OCI-LY3 (cell line): ENCODE results near the gene IPO4.

Source experiments
- H2AFZ ChIP-seq: fragments of 200-600, 300-600 bp; shearing (Covaris generic); 2 replicates; pipeline ENCODE4 v1.6.0; 2014; ENCODE audit warnings: antibody characterized with exemption, low read depth, low read length
- H3K27ac ChIP-seq: fragments of 200-600, 300-600 bp; sonication (generic); 2 replicates; pipeline ENCODE4 v1.5.1; 2014; ENCODE audit warnings: mild to moderate bottlenecking, low read length, moderate library complexity, mixed read lengths
- H3K27me3 ChIP-seq: fragments of 200-600, 300-600 bp; sonication (generic); 2 replicates; pipeline ENCODE4 v1.6.1; 2014; ENCODE audit warnings: low read depth, low read length, mixed read lengths
- H3K36me3 ChIP-seq: fragments of 200-600, 300-600 bp; sonication (generic); replicated peaks from 2 replicates; pipeline ENCODE3; 2014; ENCODE audit warnings: low read depth, low read length, mixed read lengths
- H3K4me1 ChIP-seq: fragments of 300-600, 200-600 bp; sonication (generic); 2 replicates; pipeline ENCODE4 v1.6.1; 2014; ENCODE audit warnings: low read length, mixed read lengths
- H3K4me2 ChIP-seq: fragments of 200-600, 300-600 bp; sonication (generic); 2 replicates; pipeline ENCODE4 v1.6.1; 2014; ENCODE audit warnings: low read length, mixed read lengths
- H3K4me3 ChIP-seq: fragments of 300-600, 200-600 bp; sonication (generic); 2 replicates; pipeline ENCODE4 v1.5.1; 2014; ENCODE audit warnings: antibody characterized with exemption, mild to moderate bottlenecking, low read length, moderate library complexity
- H3K79me2 ChIP-seq: fragments of 300-600, 200-600 bp; shearing (Covaris generic); 2 replicates; pipeline ENCODE4 v1.6.1; 2014; ENCODE audit warnings: mild to moderate bottlenecking, low read length, mixed read lengths
- H3K9ac ChIP-seq: fragments of 300-600, 200-600 bp; shearing (Covaris generic); 2 replicates; pipeline ENCODE4 v1.6.0; 2014; ENCODE audit warnings: mild to moderate bottlenecking, low read length, moderate library complexity
- H3K9me3 ChIP-seq: fragments of 200-600, 300-600 bp; shearing (Covaris generic); 2 replicates; pipeline ENCODE4 v1.6.1; 2014; ENCODE audit warnings: low read length, mixed read lengths; ENCODE audit not compliant: insufficient read depth
- H4K20me1 ChIP-seq: fragments of 200-600, 300-600 bp; sonication (generic); 2 replicates; pipeline ENCODE4 v1.6.1; 2016; ENCODE audit warnings: low read length, mixed read lengths; ENCODE audit not compliant: insufficient read depth
- CTCF ChIP-seq: fragments of 200-600, 300-600 bp; sonication (generic); IDR thresholded peaks from 2 replicates; pipeline ENCODE4 v1.5.1; 2014; ENCODE audit warnings: antibody characterized with exemption, low read length, low read depth
- EZH2phosphoT487 ChIP-seq: fragments of 200-600 bp; shearing (Covaris generic); IDR thresholded peaks from 2 replicates; pipeline ENCODE4 v1.6.1; 2018; ENCODE audit warnings: antibody characterized with exemption, mixed run types, low read depth

Gene IPO4

GRCh38 chr14:24156840-24157239 is 31.8 kb downstream of the IPO4 start:
- Histone ChIP-seq H3K79me2 (peaks cover 7% of the 10 kb centered on the region), H3K27ac (no peak overlapping the region), H3K9ac (no peak overlapping the region), H3K4me1 (peaks cover 10% of the 10 kb centered on the region), H3K9me3 (no peaks in the 10 kb centered on the region), H3K36me3 (peaks cover 37% of the 10 kb centered on the region), H3K27me3 (no peaks in the 10 kb centered on the region), H2AFZ (no peak overlapping the region), H4K20me1 (no peaks in the 10 kb centered on the region), H3K4me2 (no peak overlapping the region), H3K4me3 (no peak overlapping the region)
- no peak for TF ChIP-seq EZH2phosphoT487
- no peak for TF ChIP-seq CTCF

GRCh38 chr14:24155100-24155499 is 33.5 kb downstream of the IPO4 start:
- Histone ChIP-seq H3K9me3 (no peaks in the 10 kb centered on the region), H3K9ac (no peak overlapping the region), H3K27ac (no peak overlapping the region), H3K79me2 (no peaks in the 10 kb centered on the region), H3K4me1 (0 out of 2 replicates have a peak, but pooled peaks cover under 1% of the 10 kb centered on the region), H4K20me1 (no peaks in the 10 kb centered on the region), H2AFZ (no peak overlapping the region), H3K36me3 (peaks cover 54% of the 10 kb centered on the region), H3K4me3 (no peak overlapping the region), H3K27me3 (no peaks in the 10 kb centered on the region), H3K4me2 (no peak overlapping the region)
- TF ChIP-seq CTCF = no peak
- no peak for TF ChIP-seq EZH2phosphoT487

GRCh38 chr14:24151404-24152080 is 37.1 kb downstream of the IPO4 start:
- Histone ChIP-seq H3K4me2 (no peak overlapping the region), H3K36me3 (peaks cover 46% of the 10 kb centered on the region), H3K79me2 (peaks cover 22% of the 10 kb centered on the region), H3K9ac (no peak overlapping the region), H3K4me1 (peaks cover 7% of the 10 kb centered on the region), H2AFZ (no peak overlapping the region), H3K27ac (no peak overlapping the region), H4K20me1 (0 out of 2 replicates have a peak, but pooled peaks cover 2% of the 10 kb centered on the region), H3K9me3 (no peaks in the 10 kb centered on the region), H3K27me3 (no peaks in the 10 kb centered on the region), H3K4me3 (no peak overlapping the region)
- no peak for TF ChIP-seq CTCF
- no peak for TF ChIP-seq EZH2phosphoT487

- H3K9ac ChIP-seq = no peak overlapping the region
- no peak overlapping the region for H2AFZ ChIP-seq
- H3K4me2 ChIP-seq = no peak overlapping the region
- no peak overlapping the region for H3K4me3 ChIP-seq
- H3K36me3 ChIP-seq = peaks cover 46% of the 10 kb centered on the region
- H3K9me3 ChIP-seq = no peaks in the 10 kb centered on the region
- 0 out of 2 replicates have a peak, but pooled peaks cover 2% of the 10 kb centered on the region for H4K20me1 ChIP-seq
- no peak overlapping the region for H3K27ac ChIP-seq
- H3K4me1 ChIP-seq = peaks cover 7% of the 10 kb centered on the region
- peaks cover 25% of the 10 kb centered on the region for H3K79me2 ChIP-seq
- no peak for TF ChIP-seq EZH2phosphoT487
- no peak for TF ChIP-seq CTCF
- no peaks in the 10 kb centered on the region for H3K27me3 ChIP-seq
Measured at GRCh38 chr14:24150993-24151392, 37.6 kb downstream of the IPO4 start.
